HG02885 (cell line): Measurements from ENCODE around the gene PRKCA.
"Not testable (repeated sequence)": the region's sequence is repeated elsewhere in the genome, so short reads cannot be mapped to it uniquely, and the experiment has no call there.

Source experiments
- ATAC-seq: cut with Tn5 transposase; IDR thresholded peaks from one replicate; pipeline ENCODE4 v1.9.1; 2021; ENCODE audit warnings: mild to moderate bottlenecking; ENCODE audit not compliant: unreplicated experiment, poor library complexity

Gene PRKCA

DNA sequence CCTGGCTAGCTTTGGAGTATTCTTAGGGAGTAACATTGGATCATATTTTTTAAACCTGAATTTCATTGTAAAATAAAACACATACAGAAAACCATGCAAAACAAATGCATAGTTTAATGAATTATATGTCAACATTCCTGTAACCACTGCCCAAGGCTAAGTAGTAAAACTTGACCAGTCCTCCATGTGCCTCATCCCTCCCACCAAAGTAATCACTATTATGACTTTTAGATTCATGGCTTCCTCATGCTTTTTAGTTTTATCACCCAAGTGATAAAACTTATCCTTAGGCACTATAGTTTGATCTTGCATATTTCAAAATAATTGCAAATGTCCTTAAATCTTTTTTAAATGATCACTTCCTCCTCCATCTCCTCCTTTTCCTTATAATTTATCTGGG, 20.4 kb downstream of the PRKCA start:
- no peak for ATAC-seq

- not testable (repeated sequence) for ATAC-seq
These were observed 22.1 kb downstream of the PRKCA start for GRCh38 chr17:66324381-66325004.

GRCh38 chr17:66326476-66327047, 24.1 kb downstream of the PRKCA start:
- ATAC-seq, result no peak

DNA sequence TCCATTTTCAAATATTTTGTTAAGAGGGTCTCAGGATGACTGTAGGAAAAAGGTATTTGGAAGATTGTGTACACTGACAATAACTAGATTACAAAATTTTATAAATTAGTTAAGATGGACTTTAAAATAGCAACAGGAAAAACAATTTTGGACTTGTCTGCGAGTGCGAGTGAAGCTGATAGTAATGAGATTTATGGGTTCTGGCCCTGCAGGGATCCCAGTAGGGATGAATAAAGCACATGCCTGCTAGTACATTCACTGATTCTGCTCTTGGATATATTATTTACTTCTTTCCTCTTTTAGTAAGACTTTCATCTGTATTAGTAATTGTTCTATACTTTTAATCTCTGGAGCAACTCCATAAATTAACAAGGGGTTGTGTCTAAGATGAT, 28.2 kb downstream of the PRKCA start:
- ATAC-seq, result no peak

GRCh38 chr17:66331038-66331816, 28.8 kb downstream of the PRKCA start:
- no peak for ATAC-seq

GRCh38 chr17:66335797-66336196, 33.4 kb downstream of the PRKCA start:
- ATAC-seq, result no peak

DNA sequence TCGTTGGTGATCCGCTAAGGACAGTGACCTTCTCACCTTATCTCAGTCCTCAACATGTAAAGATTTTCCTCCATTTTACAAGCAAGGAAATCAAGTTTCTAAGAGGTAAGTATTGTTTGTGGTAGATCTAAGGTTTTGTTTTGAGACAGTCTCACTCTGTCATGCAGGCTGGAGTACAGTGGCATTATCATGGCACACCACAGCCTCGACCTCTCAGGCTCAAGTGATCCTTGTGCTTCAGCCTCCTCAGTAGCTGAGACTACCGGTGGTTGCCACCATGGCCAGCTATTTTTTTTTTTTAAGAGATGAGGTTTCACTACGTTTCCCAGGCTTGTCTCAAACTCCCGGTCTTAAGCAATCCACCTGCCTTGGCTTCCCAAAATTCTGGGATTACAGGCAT, 34.9 kb downstream of the PRKCA start:
- no peak for ATAC-seq

- ATAC-seq, result no peak
These were observed 35.6 kb downstream of the PRKCA start for GRCh38 chr17:66337866-66338485.

GRCh38 chr17:66338937-66339336, 36.5 kb downstream of the PRKCA start:
- no peak for ATAC-seq

DNA sequence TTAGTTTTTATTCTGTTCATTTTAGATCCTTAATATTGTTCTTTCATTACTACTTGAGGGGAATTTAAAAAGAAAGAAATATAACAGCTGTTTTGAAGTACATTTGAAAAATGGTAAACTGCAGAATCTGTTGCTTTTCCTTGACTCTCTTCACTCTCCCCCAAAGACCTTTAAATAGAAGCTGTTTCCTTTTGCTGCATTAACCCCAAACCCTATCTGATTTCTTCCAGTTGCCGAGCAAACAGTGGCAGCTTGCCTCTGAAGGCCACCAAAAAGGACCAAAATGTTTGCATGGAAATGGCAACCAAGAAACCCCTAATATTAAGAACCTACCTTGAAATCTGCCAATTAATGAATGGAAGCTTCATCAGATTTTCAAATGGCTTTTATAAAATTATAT, 37.1 kb downstream of the PRKCA start:
- ATAC-seq, result no peak

- no peak for ATAC-seq
These were observed 38.3 kb downstream of the PRKCA start for GRCh38 chr17:66340720-66341119.

GRCh38 chr17:66341462-66341861, 39.0 kb downstream of the PRKCA start:
- ATAC-seq, result no peak

- ATAC-seq, result not testable (repeated sequence)
These were observed 39.9 kb downstream of the PRKCA start for GRCh38 chr17:66342263-66342662.

- no peak for ATAC-seq
These were observed 41.2 kb downstream of the PRKCA start for GRCh38 chr17:66343531-66344078.

DNA sequence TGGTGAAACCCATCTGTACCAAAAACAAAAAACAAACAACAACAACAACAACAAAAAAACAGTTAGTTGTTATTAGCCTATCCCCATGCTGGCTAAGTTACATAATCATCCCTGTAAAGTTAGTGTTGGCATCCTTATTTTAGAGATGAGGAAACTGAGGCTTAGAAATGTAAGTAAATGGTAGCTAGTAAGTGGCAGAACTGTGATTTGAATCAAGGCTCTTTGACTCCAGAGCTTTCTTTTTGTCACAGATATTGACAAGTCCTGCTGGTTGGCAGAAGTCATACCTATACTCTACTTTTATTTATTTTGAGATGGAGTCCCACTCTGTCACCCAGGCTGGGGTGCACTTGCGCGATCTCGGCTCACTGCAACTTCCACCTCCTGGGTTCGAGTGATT, 42.1 kb downstream of the PRKCA start:
- no peak for ATAC-seq

DNA sequence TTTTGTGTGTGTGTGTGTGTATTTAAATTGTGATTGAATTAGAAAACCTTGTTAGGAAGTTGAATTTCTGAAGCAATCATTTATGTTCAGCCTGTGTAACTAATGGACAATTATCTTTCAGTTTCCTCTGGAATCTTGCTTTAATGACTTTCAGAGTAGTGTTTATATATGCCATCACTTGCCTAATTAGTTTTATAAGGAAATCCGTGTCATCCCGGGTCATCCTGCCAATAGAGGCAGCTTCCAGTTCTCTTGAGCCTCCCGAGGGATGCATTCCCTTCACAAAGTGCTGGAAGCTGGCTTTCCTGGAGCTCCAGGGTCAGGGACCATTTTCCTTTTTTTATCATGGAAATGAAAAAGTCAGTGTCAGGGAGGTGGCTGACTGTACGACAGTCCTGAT, 42.9 kb downstream of the PRKCA start:
- no peak for ATAC-seq

- not testable (repeated sequence) for ATAC-seq
These were observed 43.7 kb downstream of the PRKCA start for GRCh38 chr17:66345949-66346638.

GRCh38 chr17:66347661-66348514, 45.5 kb downstream of the PRKCA start:
- ATAC-seq, result no peak

DNA sequence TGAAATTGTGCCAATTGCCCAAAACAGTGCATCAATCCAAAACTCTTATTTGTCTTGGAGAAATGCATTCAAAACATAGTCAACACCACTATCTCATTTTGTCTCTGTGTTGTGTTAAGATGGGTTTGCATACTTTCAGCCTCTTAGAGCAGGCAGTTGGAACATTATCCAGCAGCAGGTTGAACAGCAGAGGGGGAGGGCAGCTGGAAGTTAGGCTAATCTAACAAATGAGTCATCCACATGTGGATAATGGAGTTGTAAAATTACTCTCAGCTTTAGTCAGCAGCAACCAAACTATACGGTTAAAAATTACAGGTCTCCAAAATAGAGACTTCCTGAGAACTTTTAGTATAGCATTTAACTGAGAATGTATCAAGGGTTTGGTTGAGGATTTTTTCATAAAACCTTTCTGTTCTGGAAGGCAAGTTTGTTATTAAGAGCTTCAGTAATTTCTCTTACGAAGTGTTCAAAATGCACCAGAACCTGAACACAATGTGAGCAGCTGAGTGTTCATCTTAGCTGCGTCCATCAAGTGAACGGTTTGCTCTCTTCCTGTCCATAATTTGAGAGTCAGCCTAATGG, 46.3 kb downstream of the PRKCA start:
- no peak for ATAC-seq
